Right renal pelvis (tissue), 4 donors: ENCODE measurements around the gene ITGB1BP1. TPM values are rescaled to one million over a fixed set of nuclear protein-coding genes. Genes with fewer than 3 reads are reported as not detected.

Source experiments
- DNase-seq, 4 donors: peaks; one replicate each; pipeline ENCODE4 v3.0.0-alpha.2; 2013; ENCODE audit warnings: low read depth in 4 of 4, low spot score in 3 of 4, missing footprints in 1 of 4
- polyA plus RNA-seq, 4 donors: library from polyadenylated mRNA; unstranded; fragments of 120-200 nt; gene quantifications; one replicate each; pipeline ENCODE4 v1.2.1, GENCODE V29; 2013; ENCODE audit not compliant: insufficient read length in 4 of 4

Gene ITGB1BP1
- polyA plus RNA-seq, 4 donors, result 71.4 to 98.3 (median 82.9) TPM

- no peak for DNase-seq
Measured at GRCh38 chr2:9355270-9355669, 68.1 kb downstream of the ITGB1BP1 start.

GRCh38 chr2:9354318-9354717 lies 69.0 kb downstream of the ITGB1BP1 start:
- DNase-seq, result no peak

Other genes starting within 250 kb of the ITGB1BP1 start
- gene ASAP2, start 216.7 kb downstream of the ITGB1BP1 start, polyA plus RNA-seq, result 10 to 100 TPM; 50.3 to 63.5 (median 58.3) TPM
- gene CPSF3, start 126 bp upstream of the ITGB1BP1 start, polyA plus RNA-seq, result 10 to 100 TPM; 52.5 to 60.2 (median 59.0) TPM
- 10 to 100 TPM; 42.8 to 50.2 (median 47.9) TPM for gene IAH1, start 51.0 kb upstream of the ITGB1BP1 start, polyA plus RNA-seq
- 10 to 100 TPM; 37.3 to 45.6 (median 39.6) TPM for gene ADAM17, start 132.3 kb upstream of the ITGB1BP1 start, polyA plus RNA-seq
- 100 to 1,000 TPM; 402 to 503 (median 493) TPM for gene YWHAQ, start 207.5 kb upstream of the ITGB1BP1 start, polyA plus RNA-seq